ENCODE measurements around the gene CR1. TPM values are rescaled to one million over a fixed set of nuclear protein-coding genes. Genes with fewer than 3 reads are reported as not detected.

The CR1 gene
- total and polyA plus RNA-seq, 9 of the 15 experiments (the other 6 are each of a cell fraction or from before 2014, with no cell fraction given), result 0.07 to 0.47 (median 0.18) TPM

- TF ChIP-seq CHAMP1 (IDR thresholded peaks at IDR 0.05) (no peak), SMARCB1 (IDR thresholded peaks at IDR 0.05; ENCODE audit: insufficient read length, low read depth) (no peak), RBM22 (IDR thresholded peaks at IDR 0.05; ENCODE audit: low read depth, low read length, poor library complexity, severe bottlenecking) (no peak), ZNF431 (CRISPR knock-in tag; IDR thresholded peaks at IDR 0.05) (peak; percentile 56; the same call in 1 of the 2 replicates), ZMIZ1 (IDR thresholded peaks at IDR 0.05; ENCODE audit: low read depth in 2 of 2, low read length in 2 of 2) (no peak), TBL1XR1 (IDR thresholded peaks at IDR 0.05; ENCODE audit: low read length in 2 of 2) (no peak), SIN3B (IDR thresholded peaks at IDR 0.05; ENCODE audit: low read depth) (no peak), FOS (IDR thresholded peaks at IDR 0.05; ENCODE audit: extremely low read depth, insufficient read length) (no peak), RNF2 (IDR thresholded peaks at IDR 0.05) (no peak), ZNF23 (CRISPR knock-in tag; IDR thresholded peaks at IDR 0.05) (no peak), FUS (optimal IDR thresholded peaks at IDR 0.05; ENCODE audit: low read depth, low read length) (no peak), CXXC5 (CRISPR knock-in tag; IDR thresholded peaks at IDR 0.05) (peak; percentile 50; the same call in 1 of the 2 replicates), ATF4 (CRISPR knock-in tag; IDR thresholded peaks at IDR 0.05) (no peak), ZSCAN29 (IDR thresholded peaks at IDR 0.05) (no peak), CREB1 (IDR thresholded peaks at IDR 0.05) (no peak), CREB1 (CRISPR knock-in tag; IDR thresholded peaks at IDR 0.05) (no peak), FOXP1 (CRISPR knock-in tag; IDR thresholded peaks at IDR 0.05) (peak; percentile 83), ZNF133 (CRISPR knock-in tag; IDR thresholded peaks at IDR 0.05) (no peak), ELF1 (tag; IDR thresholded peaks at IDR 0.05) (no peak), CCNT2 (IDR thresholded peaks at IDR 0.05; ENCODE audit: borderline replicate concordance, extremely low read depth, insufficient read length, low read depth, low read length) (peak; percentile 27)
- TF ChIP-seq, protein P1, sequence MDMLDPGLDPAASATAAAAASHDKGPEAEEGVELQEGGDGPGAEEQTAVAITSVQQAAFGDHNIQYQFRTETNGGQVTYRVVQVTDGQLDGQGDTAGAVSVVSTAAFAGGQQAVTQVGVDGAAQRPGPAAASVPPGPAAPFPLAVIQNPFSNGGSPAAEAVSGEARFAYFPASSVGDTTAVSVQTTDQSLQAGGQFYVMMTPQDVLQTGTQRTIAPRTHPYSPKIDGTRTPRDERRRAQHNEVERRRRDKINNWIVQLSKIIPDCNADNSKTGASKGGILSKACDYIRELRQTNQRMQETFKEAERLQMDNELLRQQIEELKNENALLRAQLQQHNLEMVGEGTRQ (CRISPR knock-in tag; IDR thresholded peaks at IDR 0.05), result no peak; the same call in 1 of the 2 replicates
Measured at GRCh38 chr1:207454046-207454964, 41.7 kb upstream of the CR1 start, which contains the start of gene CR2 (continued).
